HEK293 (cell line): Measurements from ENCODE around the gene DOCK8.

Source experiments
- CTCF ChIA-PET: fragments of 350-600 bp; formaldehyde crosslinking; extraction: SDS; loops from one replicate; lab custom pipeline; 2021; ENCODE audit warnings: antibody characterized with exemption; lab: Yijun Ruan, JAX
- POLR2A ChIA-PET: fragments of 300-600 bp; formaldehyde crosslinking; extraction: SDS; loops from one replicate; lab custom pipeline; 2020; ENCODE audit warnings: antibody characterized with exemption, inconsistent platforms; lab: Yijun Ruan, JAX
- H3K27ac ChIP-seq: fragments of 200-500 bp; sonication (Bioruptor generic); 2 replicates; pipeline ENCODE4 v1.5.1; 2014; ENCODE audit warnings: low read depth, low read length, control low read depth, inconsistent platforms; ENCODE audit errors: extremely low read depth
- H3K36me3 ChIP-seq, 2 experiments: fragments of 200-500 bp in 1 of 2; sonication (Bioruptor generic) in 1 of 2; 1 replicate in 1 of 2; 2 replicates in 1 of 2; pipeline ENCODE4 v1.5.1; 2014 to 2017; ENCODE audit warnings: inconsistent platforms in 2 of 2, low read length in 2 of 2; ENCODE audit not compliant: control insufficient read depth in 2 of 2, insufficient read depth in 1 of 2
- H3K4me1 ChIP-seq: fragments of 200-500 bp; sonication (Bioruptor generic); 2 replicates; pipeline ENCODE4 v1.5.1; 2014; ENCODE audit warnings: mild to moderate bottlenecking, low read length, inconsistent platforms; ENCODE audit not compliant: control insufficient read depth, insufficient read depth
- H3K4me3 ChIP-seq: 2 replicates; pipeline ENCODE4 v1.5.1; 2011; ENCODE audit warnings: low read depth, mild to moderate bottlenecking, control low read depth, low read length, moderate library complexity
- H3K9me3 ChIP-seq: fragments of 200-500 bp; sonication (Bioruptor generic); 2 replicates; pipeline ENCODE4 v1.5.1; 2014; ENCODE audit warnings: low read depth, low read length, inconsistent platforms; ENCODE audit not compliant: control insufficient read depth, insufficient read depth
- FEZF1 ChIP-seq: fragments of 450-650 bp; formaldehyde crosslinking; IDR thresholded peaks from 2 replicates; pipeline ENCODE4 v1.5.1; 2016; ENCODE audit warnings: missing biosample characterization, missing genetic modification characterization
- HOXC10 ChIP-seq: sonication (generic); formaldehyde crosslinking; IDR thresholded peaks from 2 replicates; pipeline ENCODE4 v1.8.1; 2023; ENCODE audit warnings: mild to moderate bottlenecking, missing genetic modification reagents
- IKZF3 ChIP-seq: fragments of 450-650 bp; IDR thresholded peaks from 2 replicates; pipeline ENCODE4 v1.5.0; 2018; ENCODE audit warnings: missing biosample characterization, mild to moderate bottlenecking, missing genetic modification characterization, moderate library complexity
- MEIS1 ChIP-seq: sonication (generic); formaldehyde crosslinking; IDR thresholded peaks from 2 replicates; pipeline ENCODE4 v1.8.1; 2022; ENCODE audit warnings: missing genetic modification reagents, mild to moderate bottlenecking, borderline replicate concordance
- SP3 ChIP-seq: fragments of 450-650 bp; formaldehyde crosslinking; IDR thresholded peaks from 2 replicates; pipeline ENCODE4 v1.5.1; 2016; ENCODE audit warnings: missing biosample characterization, missing genetic modification characterization
- TSHZ1 ChIP-seq: fragments of 450-650 bp; formaldehyde crosslinking; IDR thresholded peaks from 2 replicates; pipeline ENCODE4 v1.5.1; 2016; ENCODE audit warnings: missing biosample characterization, missing genetic modification characterization, borderline replicate concordance
- ZBTB26 ChIP-seq: fragments of 450-650 bp; formaldehyde crosslinking; optimal IDR thresholded peaks from 2 replicates; pipeline ENCODE3; 2016; ENCODE audit warnings: missing biosample characterization, mild to moderate bottlenecking, missing genetic modification characterization
- ZEB2 ChIP-seq: fragments of 450-650 bp; formaldehyde crosslinking; IDR thresholded peaks from 2 replicates; pipeline ENCODE4 v1.5.1; 2016; ENCODE audit warnings: missing biosample characterization, missing genetic modification characterization
- ZNF114 ChIP-seq: fragments of 450-650 bp; formaldehyde crosslinking; IDR thresholded peaks from 2 replicates; pipeline ENCODE4 v1.5.0; 2017; ENCODE audit warnings: missing biosample characterization, missing genetic modification characterization
- ZNF433 ChIP-seq: fragments of 450-650 bp; formaldehyde crosslinking; IDR thresholded peaks from 2 replicates; pipeline ENCODE4 v1.5.1; 2016; ENCODE audit warnings: missing biosample characterization, missing genetic modification characterization, low read depth
- ZNF473 ChIP-seq: fragments of 450-650 bp; formaldehyde crosslinking; IDR thresholded peaks from 2 replicates; pipeline ENCODE4 v1.5.1; 2017; ENCODE audit warnings: missing biosample characterization, missing genetic modification characterization
- ZNF488 ChIP-seq: fragments of 450-650 bp; formaldehyde crosslinking; IDR thresholded peaks from 2 replicates; pipeline ENCODE4 v1.5.1; 2016; ENCODE audit warnings: missing biosample characterization, missing genetic modification characterization
- ZNF518A ChIP-seq: fragments of 450-650 bp; formaldehyde crosslinking; conservative IDR thresholded peaks from 2 replicates; pipeline ENCODE4 v1.5.1; 2016; ENCODE audit warnings: low read depth, missing biosample characterization, missing genetic modification characterization
- ZNF544 ChIP-seq: fragments of 450-650 bp; formaldehyde crosslinking; IDR thresholded peaks from 2 replicates; pipeline ENCODE4 v1.5.0; 2017; ENCODE audit warnings: missing biosample characterization, missing genetic modification characterization
- ZNF560 ChIP-seq: fragments of 450-650 bp; formaldehyde crosslinking; IDR thresholded peaks from 2 replicates; pipeline ENCODE4 v1.5.1; 2017; ENCODE audit warnings: missing biosample characterization, missing genetic modification characterization, borderline replicate concordance
- ZNF571 ChIP-seq: fragments of 450-650 bp; formaldehyde crosslinking; IDR thresholded peaks from 2 replicates; pipeline ENCODE4 v1.5.0; 2017; ENCODE audit warnings: missing biosample characterization, missing genetic modification characterization
- ZNF596 ChIP-seq: fragments of 450-650 bp; IDR thresholded peaks from 2 replicates; pipeline ENCODE4 v1.5.0; 2018; ENCODE audit warnings: missing biosample characterization, mild to moderate bottlenecking, missing genetic modification characterization, moderate library complexity
- ZNF624 ChIP-seq: fragments of 450-650 bp; formaldehyde crosslinking; IDR thresholded peaks from 2 replicates; pipeline ENCODE4 v1.5.1; 2017; ENCODE audit warnings: missing biosample characterization, missing genetic modification characterization
- ZNF670 ChIP-seq: fragments of 450-650 bp; formaldehyde crosslinking; IDR thresholded peaks from 2 replicates; pipeline ENCODE4 v1.5.1; 2016; ENCODE audit warnings: missing biosample characterization, missing genetic modification characterization, low read depth

The DOCK8 gene

GRCh38 chr9:253539-253938, 38.9 kb downstream of the DOCK8 start:
- H3K4me1 ChIP-seq: no peaks in the 10 kb centered on the region
- TF ChIP-seq FEZF1 (tag by site-specific recombination): no peak
- no peak for TF ChIP-seq IKZF3 (tag by site-specific recombination)
- TF ChIP-seq ZBTB26 (tag by site-specific recombination): no peak
- TF ChIP-seq TSHZ1 (tag by site-specific recombination): no peak
- TF ChIP-seq ZNF433: no peak
- TF ChIP-seq ZNF571: no peak
- no peak for TF ChIP-seq ZEB2 (tag by site-specific recombination)
- no peak for TF ChIP-seq ZNF518A (tag by site-specific recombination)
- no peak for TF ChIP-seq HOXC10 (CRISPR knock-in tag)
- TF ChIP-seq ZNF488 (tag by site-specific recombination): no peak
- no peak for TF ChIP-seq SP3 (tag by site-specific recombination)
- TF ChIP-seq ZNF596: no peak
- no peak for TF ChIP-seq ZNF114
- no peak for TF ChIP-seq ZNF544
- no peak for TF ChIP-seq ZNF560 (tag by site-specific recombination)
- no peak for TF ChIP-seq ZNF670
- no peak for TF ChIP-seq ZNF624 (tag by site-specific recombination)
- TF ChIP-seq ZNF473 (tag by site-specific recombination): no peak
- TF ChIP-seq MEIS1 (CRISPR knock-in tag): no peak
- POLR2A ChIA-PET: no interaction called here
- H3K4me3 ChIP-seq: no peak overlapping the region
- CTCF ChIA-PET: no interaction called here
- H3K9me3 ChIP-seq: no peaks in the 10 kb centered on the region
- no peaks in the 10 kb centered on the region for H3K36me3 ChIP-seq
- no peak overlapping the region for H3K27ac ChIP-seq
